GM10847 (cell line): ENCODE data around the gene LRPPRC.

Experiments used
- POLR2A ChIP-seq: IDR thresholded peaks from 2 replicates; pipeline ENCODE4 v1.6.1; 2011; ENCODE audit not compliant: insufficient read length; ENCODE audit errors: extremely low read depth

LRPPRC gene

GRCh38 chr2:43889416-43889815, 106.4 kb downstream of the LRPPRC start:
- TF ChIP-seq POLR2A: no peak

- no peak for TF ChIP-seq POLR2A
Measured at GRCh38 chr2:43887176-43887575, 108.6 kb downstream of the LRPPRC start.

GRCh38 chr2:43885132-43885632, 110.6 kb downstream of the LRPPRC start:
- no peak for TF ChIP-seq POLR2A

GRCh38 chr2:43884689-43885088, 111.1 kb downstream of the LRPPRC start:
- TF ChIP-seq POLR2A: no peak

- TF ChIP-seq POLR2A: no peak
Measured at GRCh38 chr2:43882312-43882711, 113.5 kb downstream of the LRPPRC start.

- TF ChIP-seq POLR2A: no peak
Measured at GRCh38 chr2:43880952-43881351, 114.8 kb downstream of the LRPPRC start.

- TF ChIP-seq POLR2A: no peak
Measured at GRCh38 chr2:43880471-43880870, 115.3 kb downstream of the LRPPRC start.

- no peak for TF ChIP-seq POLR2A
Measured at GRCh38 chr2:43879261-43879660, 116.5 kb downstream of the LRPPRC start.

- TF ChIP-seq POLR2A: no peak
Measured at GRCh38 chr2:43877782-43878464, 117.9 kb downstream of the LRPPRC start.

GRCh38 chr2:43874776-43875451, 120.9 kb downstream of the LRPPRC start:
- no peak for TF ChIP-seq POLR2A

GRCh38 chr2:43872151-43872550, 123.6 kb downstream of the LRPPRC start:
- no peak for TF ChIP-seq POLR2A

- TF ChIP-seq POLR2A: no peak
Measured at GRCh38 chr2:43855292-43855691, 140.5 kb downstream of the LRPPRC start.

- TF ChIP-seq POLR2A: no peak
Measured at GRCh38 chr2:43854671-43855070, 141.1 kb downstream of the LRPPRC start.

- no peak for TF ChIP-seq POLR2A
Measured at GRCh38 chr2:43853141-43854081, 142.4 kb downstream of the LRPPRC start.

GRCh38 chr2:43852196-43852730, 143.5 kb downstream of the LRPPRC start:
- no peak for TF ChIP-seq POLR2A

- TF ChIP-seq POLR2A: no peak
Measured at GRCh38 chr2:43851011-43851980, 144.5 kb downstream of the LRPPRC start.
